ENCODE data around the gene DNAH1.
A peak's percentile ranks its signal among the peaks of the same experiment; 100 is the strongest.

Gene DNAH1

GRCh38 chr3:52356126-52356525 lies 40.0 kb downstream of the DNAH1 start:
- DNase-seq: no peak

GRCh38 chr3:52357151-52358080 lies 41.3 kb downstream of the DNAH1 start:
- DNase-seq: no peak

- no peak for DNase-seq
These were observed 42.3 kb downstream of the DNAH1 start for GRCh38 chr3:52358362-52358940.

- DNase-seq: no peak
These were observed 43.2 kb downstream of the DNAH1 start for GRCh38 chr3:52359116-52359855.

GRCh38 chr3:52361011-52361410 lies 44.9 kb downstream of the DNAH1 start:
- no peak for DNase-seq

- DNase-seq: no peak
These were observed 45.3 kb downstream of the DNAH1 start for GRCh38 chr3:52361454-52361853.

- DNase-seq: no peak
These were observed 45.8 kb downstream of the DNAH1 start for GRCh38 chr3:52361898-52362297.

- DNase-seq: no peak
These were observed 48.4 kb downstream of the DNAH1 start for GRCh38 chr3:52364322-52365035.

- peak in 36 of 51 donors; percentile 9 to 85 (median 52) for DNase-seq
These were observed 50.4 kb downstream of the DNAH1 start for GRCh38 chr3:52366527-52366926.

- DNase-seq: peak in 29 of 51 donors; percentile 5 to 72 (median 36)
These were observed 52.1 kb downstream of the DNAH1 start for GRCh38 chr3:52367891-52368880.

- no peak for DNase-seq
These were observed 54.4 kb downstream of the DNAH1 start for GRCh38 chr3:52370531-52370930.

- peak in 12 of 51 donors; percentile 3 to 27 (median 12) for DNase-seq
These were observed 56.8 kb downstream of the DNAH1 start for GRCh38 chr3:52372822-52373504.

- no peak for DNase-seq
These were observed 57.6 kb downstream of the DNAH1 start for GRCh38 chr3:52373676-52374075.

- no peak for DNase-seq
These were observed 58.1 kb downstream of the DNAH1 start for GRCh38 chr3:52374173-52374572.

GRCh38 chr3:52379610-52380009 lies 63.5 kb downstream of the DNAH1 start:
- peak in 9 of 51 donors; percentile 9 to 50 (median 20) for DNase-seq

- DNase-seq: no peak
These were observed 63.9 kb downstream of the DNAH1 start for GRCh38 chr3:52380023-52380422.

GRCh38 chr3:52381623-52382022 lies 65.5 kb downstream of the DNAH1 start:
- DNase-seq: no peak

GRCh38 chr3:52383446-52383845 lies 67.3 kb downstream of the DNAH1 start:
- DNase-seq: no peak

GRCh38 chr3:52384019-52384761 lies 68.1 kb downstream of the DNAH1 start:
- DNase-seq: no peak
